GM23338 (cell line): ENCODE data around the gene FASTKD1. TPM values are rescaled to one million over a fixed set of nuclear protein-coding genes. Genes with fewer than 3 reads are reported as not detected.

ENCODE experiments used
- ATAC-seq: fragments of 200-7000 bp; cut with Tn5 transposase; 3 replicates; pipeline ENCODE4 v1.9.1; 2020
- DNase-seq: peaks from one replicate; pipeline ENCODE4 v3.0.0-alpha.2; 2015; ENCODE audit warnings: low spot score
- H2AFZ ChIP-seq: fragments of 200-600 bp; sonication (generic); 2 replicates; pipeline ENCODE4 v1.8.0; 2016; ENCODE audit warnings: antibody characterized with exemption, mild to moderate bottlenecking, moderate library complexity
- H3F3A ChIP-seq: fragments of 200-600 bp; sonication (generic); replicated peaks from 2 replicates; pipeline ENCODE4 v1.8.0; 2017; ENCODE audit warnings: antibody characterized with exemption, mixed run types, low read depth
- H3K27ac ChIP-seq: fragments of 200-600 bp; sonication (generic); 2 replicates; pipeline ENCODE4 v1.6.1; 2016; ENCODE audit warnings: low read depth
- H3K27me3 ChIP-seq: fragments of 200-600 bp; sonication (generic); 2 replicates; pipeline ENCODE4 v1.8.0; 2016; ENCODE audit warnings: mild to moderate bottlenecking, mixed run types, moderate library complexity; ENCODE audit not compliant: insufficient read depth
- H3K36me3 ChIP-seq: fragments of 200-600 bp; sonication (generic); 2 replicates; pipeline ENCODE4 v1.8.0; 2016; ENCODE audit warnings: mild to moderate bottlenecking; ENCODE audit not compliant: insufficient read depth
- H3K4me1 ChIP-seq: fragments of 200-600 bp; sonication (generic); 2 replicates; pipeline ENCODE4 v1.8.0; 2016; ENCODE audit warnings: mild to moderate bottlenecking, moderate library complexity; ENCODE audit not compliant: insufficient read depth
- H3K4me2 ChIP-seq: fragments of 200-600 bp; sonication (generic); 2 replicates; pipeline ENCODE4 v1.7.1; 2017; ENCODE audit warnings: mixed run types
- H3K4me3 ChIP-seq: fragments of 200-600 bp; sonication (generic); 2 replicates; pipeline ENCODE4 v1.6.1; 2016; ENCODE audit warnings: mixed run types
- H3K79me2 ChIP-seq: fragments of 200-600 bp; sonication (generic); replicated peaks from 2 replicates; pipeline ENCODE4 v1.8.0; 2017; ENCODE audit warnings: mild to moderate bottlenecking; ENCODE audit not compliant: insufficient read depth
- H3K9me2 ChIP-seq: fragments of 200-600 bp; sonication (generic); 2 replicates; pipeline ENCODE4 v1.8.0; 2017; ENCODE audit not compliant: insufficient read depth
- H4K20me1 ChIP-seq: fragments of 200-600 bp; sonication (generic); replicated peaks from 2 replicates; pipeline ENCODE4 v1.8.0; 2017; ENCODE audit warnings: mild to moderate bottlenecking; ENCODE audit not compliant: insufficient read depth
- H3K27ac Mint-ChIP-seq: 2 replicates; pipeline ENCODE4 v1.8.0; 2020; ENCODE audit warnings: inconsistent platforms, mild to moderate bottlenecking, moderate library complexity, mixed read lengths
- H3K27me3 Mint-ChIP-seq: 3 replicates; pipeline ENCODE4 v1.8.0; 2022; ENCODE audit warnings: low read depth, mild to moderate bottlenecking, moderate library complexity, mixed read lengths, inconsistent platforms; ENCODE audit not compliant: insufficient read depth, poor library complexity
- H3K36me3 Mint-ChIP-seq: 3 replicates; pipeline ENCODE4 v1.8.0; 2021; ENCODE audit warnings: low read depth, mild to moderate bottlenecking, inconsistent platforms, moderate library complexity, mixed read lengths
- H3K4me1 Mint-ChIP-seq: 3 replicates; pipeline ENCODE4 v1.8.0; 2020; ENCODE audit warnings: mild to moderate bottlenecking, inconsistent platforms, mixed read lengths
- H3K4me3 Mint-ChIP-seq: 3 replicates; pipeline ENCODE4 v1.8.0; 2021; ENCODE audit warnings: moderate library complexity, mild to moderate bottlenecking, inconsistent platforms, mixed read lengths
- H3K9me3 Mint-ChIP-seq: 3 replicates; pipeline ENCODE4 v1.8.0; 2020; ENCODE audit warnings: moderate library complexity, mild to moderate bottlenecking, inconsistent platforms, mixed read lengths
- CREB1 ChIP-seq: fragments of 250-450 bp; sonication (Bioruptor Pico); IDR thresholded peaks from 2 replicates; pipeline ENCODE4 v1.5.0; 2020; ENCODE audit warnings: low read depth, mild to moderate bottlenecking, moderate library complexity
- EZH2 ChIP-seq: fragments of 200-600 bp; sonication (generic); IDR thresholded peaks from one replicate; pipeline ENCODE4 v1.8.0; 2017; ENCODE audit warnings: antibody characterized with exemption, mild to moderate bottlenecking, low read depth; ENCODE audit not compliant: unreplicated experiment
- JUNB ChIP-seq: IDR thresholded peaks from one replicate; pipeline ENCODE4 v1.6.1; 2016; ENCODE audit warnings: antibody characterized with exemption; ENCODE audit not compliant: unreplicated experiment
- POLR2AphosphoS5 ChIP-seq: IDR thresholded peaks from 2 replicates; pipeline ENCODE4 v1.6.1; 2016; ENCODE audit warnings: antibody characterized with exemption, low read depth
- STAT1 ChIP-seq: IDR thresholded peaks from one replicate; pipeline ENCODE4 v1.6.1; 2016; ENCODE audit warnings: antibody characterized with exemption; ENCODE audit not compliant: unreplicated experiment
- ZNF114 ChIP-seq: fragments of 250-450 bp; sonication (Bioruptor Pico); IDR thresholded peaks from 2 replicates; pipeline ENCODE4 v1.5.0; 2020; ENCODE audit warnings: mild to moderate bottlenecking, moderate library complexity
- ZNF331 ChIP-seq: fragments of 250-450 bp; sonication (Bioruptor Pico); IDR thresholded peaks from 2 replicates; pipeline ENCODE4 v1.5.0; 2020; ENCODE audit warnings: low read depth, mild to moderate bottlenecking, moderate library complexity
- polyA plus RNA-seq: library from polyadenylated mRNA; unstranded; fragments of >200 nt; fragmentation: Nextera tagmentation; extraction: Ambion mirVana; gene quantifications from 2 replicates; pipeline ENCODE4 v1.2.1, GENCODE V29; 2016
- total RNA-seq: library from RNA; depleted of rRNA; stranded (reverse); fragments of >200 nt; shearing (Covaris generic); gene quantifications from 2 replicates; pipeline ENCODE4 v1.2.3, GENCODE V29; 2014
- TF ChIP-seq, protein P1 (sequence below): fragments of 250-450 bp; sonication (Bioruptor Pico); IDR thresholded peaks from 2 replicates; pipeline ENCODE4 v1.5.0; 2020; ENCODE audit warnings: mild to moderate bottlenecking, moderate library complexity
- TF ChIP-seq, protein P2 (sequence below), 2 experiments: fragments of 200-600 bp in 1 of 2; sonication (generic) in 1 of 2; conservative IDR thresholded peaks; 2 replicates each; pipeline versions ENCODE4 v1.5.1 to v1.6.1; 2016 to 2017; ENCODE audit warnings: antibody characterized with exemption in 2 of 2, low read depth in 2 of 2, mild to moderate bottlenecking in 2 of 2, moderate library complexity in 1 of 2

The FASTKD1 gene
- total and polyA plus RNA-seq, 2 experiments from 2014 or later: 49.0 to 53.3 TPM

DNA sequence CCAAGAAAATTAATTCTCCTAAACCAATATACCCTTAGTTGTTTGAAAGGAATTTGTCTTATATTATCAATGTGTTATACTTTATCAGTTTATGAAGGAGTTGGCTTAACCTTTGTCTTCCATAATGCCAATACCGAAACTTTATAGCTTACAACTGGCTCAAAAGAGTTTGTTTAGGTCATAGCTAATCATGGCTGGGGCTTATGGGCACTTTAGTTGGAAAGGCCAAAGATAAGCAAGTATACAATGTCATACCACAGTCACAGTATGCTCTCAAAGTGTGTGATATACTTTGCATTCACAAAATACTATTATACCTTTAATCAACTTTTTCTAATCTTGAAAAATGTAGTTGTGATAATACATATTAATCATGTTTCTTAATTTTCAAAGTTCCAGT, 61.8 kb downstream of the FASTKD1 start (continued):
- TF ChIP-seq, protein P1, sequence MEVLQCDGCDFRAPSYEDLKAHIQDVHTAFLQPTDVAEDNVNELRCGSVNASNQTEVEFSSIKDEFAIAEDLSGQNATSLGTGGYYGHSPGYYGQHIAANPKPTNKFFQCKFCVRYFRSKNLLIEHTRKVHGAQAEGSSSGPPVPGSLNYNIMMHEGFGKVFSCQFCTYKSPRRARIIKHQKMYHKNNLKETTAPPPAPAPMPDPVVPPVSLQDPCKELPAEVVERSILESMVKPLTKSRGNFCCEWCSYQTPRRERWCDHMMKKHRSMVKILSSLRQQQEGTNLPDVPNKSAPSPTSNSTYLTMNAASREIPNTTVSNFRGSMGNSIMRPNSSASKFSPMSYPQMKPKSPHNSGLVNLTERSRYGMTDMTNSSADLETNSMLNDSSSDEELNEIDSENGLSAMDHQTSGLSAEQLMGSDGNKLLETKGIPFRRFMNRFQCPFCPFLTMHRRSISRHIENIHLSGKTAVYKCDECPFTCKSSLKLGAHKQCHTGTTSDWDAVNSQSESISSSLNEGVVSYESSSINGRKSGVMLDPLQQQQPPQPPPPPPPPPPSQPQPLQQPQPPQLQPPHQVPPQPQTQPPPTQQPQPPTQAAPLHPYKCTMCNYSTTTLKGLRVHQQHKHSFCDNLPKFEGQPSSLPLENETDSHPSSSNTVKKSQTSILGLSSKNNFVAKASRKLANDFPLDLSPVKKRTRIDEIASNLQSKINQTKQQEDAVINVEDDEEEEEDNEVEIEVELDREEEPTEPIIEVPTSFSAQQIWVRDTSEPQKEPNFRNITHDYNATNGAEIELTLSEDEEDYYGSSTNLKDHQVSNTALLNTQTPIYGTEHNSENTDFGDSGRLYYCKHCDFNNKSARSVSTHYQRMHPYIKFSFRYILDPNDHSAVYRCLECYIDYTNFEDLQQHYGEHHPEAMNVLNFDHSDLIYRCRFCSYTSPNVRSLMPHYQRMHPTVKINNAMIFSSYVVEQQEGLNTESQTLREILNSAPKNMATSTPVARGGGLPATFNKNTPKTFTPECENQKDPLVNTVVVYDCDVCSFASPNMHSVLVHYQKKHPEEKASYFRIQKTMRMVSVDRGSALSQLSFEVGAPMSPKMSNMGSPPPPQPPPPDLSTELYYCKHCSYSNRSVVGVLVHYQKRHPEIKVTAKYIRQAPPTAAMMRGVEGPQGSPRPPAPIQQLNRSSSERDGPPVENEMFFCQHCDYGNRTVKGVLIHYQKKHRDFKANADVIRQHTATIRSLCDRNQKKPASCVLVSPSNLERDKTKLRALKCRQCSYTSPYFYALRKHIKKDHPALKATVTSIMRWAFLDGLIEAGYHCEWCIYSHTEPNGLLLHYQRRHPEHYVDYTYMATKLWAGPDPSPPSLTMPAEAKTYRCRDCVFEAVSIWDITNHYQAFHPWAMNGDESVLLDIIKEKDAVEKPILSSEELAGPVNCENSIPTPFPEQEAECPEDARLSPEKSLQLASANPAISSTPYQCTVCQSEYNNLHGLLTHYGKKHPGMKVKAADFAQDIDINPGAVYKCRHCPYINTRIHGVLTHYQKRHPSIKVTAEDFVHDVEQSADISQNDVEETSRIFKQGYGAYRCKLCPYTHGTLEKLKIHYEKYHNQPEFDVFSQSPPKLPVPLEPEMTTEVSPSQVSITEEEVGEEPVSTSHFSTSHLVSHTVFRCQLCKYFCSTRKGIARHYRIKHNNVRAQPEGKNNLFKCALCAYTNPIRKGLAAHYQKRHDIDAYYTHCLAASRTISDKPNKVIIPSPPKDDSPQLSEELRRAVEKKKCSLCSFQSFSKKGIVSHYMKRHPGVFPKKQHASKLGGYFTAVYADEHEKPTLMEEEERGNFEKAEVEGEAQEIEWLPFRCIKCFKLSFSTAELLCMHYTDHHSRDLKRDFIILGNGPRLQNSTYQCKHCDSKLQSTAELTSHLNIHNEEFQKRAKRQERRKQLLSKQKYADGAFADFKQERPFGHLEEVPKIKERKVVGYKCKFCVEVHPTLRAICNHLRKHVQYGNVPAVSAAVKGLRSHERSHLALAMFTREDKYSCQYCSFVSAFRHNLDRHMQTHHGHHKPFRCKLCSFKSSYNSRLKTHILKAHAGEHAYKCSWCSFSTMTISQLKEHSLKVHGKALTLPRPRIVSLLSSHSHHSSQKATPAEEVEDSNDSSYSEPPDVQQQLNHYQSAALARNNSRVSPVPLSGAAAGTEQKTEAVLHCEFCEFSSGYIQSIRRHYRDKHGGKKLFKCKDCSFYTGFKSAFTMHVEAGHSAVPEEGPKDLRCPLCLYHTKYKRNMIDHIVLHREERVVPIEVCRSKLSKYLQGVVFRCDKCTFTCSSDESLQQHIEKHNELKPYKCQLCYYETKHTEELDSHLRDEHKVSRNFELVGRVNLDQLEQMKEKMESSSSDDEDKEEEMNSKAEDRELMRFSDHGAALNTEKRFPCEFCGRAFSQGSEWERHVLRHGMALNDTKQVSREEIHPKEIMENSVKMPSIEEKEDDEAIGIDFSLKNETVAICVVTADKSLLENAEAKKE (CRISPR knock-in tag): no peak

DNA sequence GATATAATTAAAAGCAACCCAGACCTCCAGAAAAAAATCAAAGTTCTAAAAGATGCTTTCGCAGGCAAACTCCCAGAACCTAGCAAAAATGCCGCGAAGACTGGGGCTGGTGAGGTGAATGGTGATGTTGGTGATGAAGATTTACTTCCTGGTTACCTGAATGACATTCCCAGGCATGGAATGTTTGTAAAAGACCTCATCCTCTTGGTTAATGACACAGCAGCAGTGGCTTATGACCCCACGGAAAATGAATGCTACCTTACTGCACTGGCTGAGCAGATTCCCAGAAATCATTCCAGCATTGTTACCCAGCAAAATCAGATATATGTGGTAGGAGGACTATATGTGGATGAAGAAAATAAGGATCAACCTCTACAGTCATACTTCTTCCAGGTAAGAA, 63.2 kb downstream of the FASTKD1 start:
- ATAC-seq (no peak), DNase-seq (peak; percentile 18)
- Mint-ChIP-seq H3K9me3 (peaks cover 3% of the 10 kb centered on the region; the same call in 2 of the 3 replicates), H3K4me3 (no peak overlapping the region), H3K27ac (no peak overlapping the region), H3K4me1 (peaks cover 9% of the 10 kb centered on the region; the same call in 2 of the 3 replicates), H3K27me3 (no peaks in the 10 kb centered on the region), H3K36me3 (peaks cover 2% of the 10 kb centered on the region; the same call in 1 of the 3 replicates)
- Histone ChIP-seq H3K4me1 (no peaks in the 10 kb centered on the region), H3K4me2 (no peak overlapping the region), H4K20me1 (no peaks in the 10 kb centered on the region), H3K79me2 (no peaks in the 10 kb centered on the region), H3K27me3 (no peaks in the 10 kb centered on the region), H3F3A (no peaks in the 10 kb centered on the region), H3K9me2 (no peaks in the 10 kb centered on the region), H3K36me3 (no peaks in the 10 kb centered on the region), H3K27ac (no peak overlapping the region), H3K4me3 (no peak overlapping the region), H2AFZ (no peak overlapping the region)
- TF ChIP-seq JUNB (no peak), POLR2AphosphoS5 (no peak), ZNF331 (CRISPR knock-in tag) (no peak), CREB1 (CRISPR knock-in tag) (no peak), ZNF114 (CRISPR knock-in tag) (no peak), EZH2 (no peak), STAT1 (no peak)
- TF ChIP-seq, protein P1 (CRISPR knock-in tag): no peak
- TF ChIP-seq, protein P2, sequence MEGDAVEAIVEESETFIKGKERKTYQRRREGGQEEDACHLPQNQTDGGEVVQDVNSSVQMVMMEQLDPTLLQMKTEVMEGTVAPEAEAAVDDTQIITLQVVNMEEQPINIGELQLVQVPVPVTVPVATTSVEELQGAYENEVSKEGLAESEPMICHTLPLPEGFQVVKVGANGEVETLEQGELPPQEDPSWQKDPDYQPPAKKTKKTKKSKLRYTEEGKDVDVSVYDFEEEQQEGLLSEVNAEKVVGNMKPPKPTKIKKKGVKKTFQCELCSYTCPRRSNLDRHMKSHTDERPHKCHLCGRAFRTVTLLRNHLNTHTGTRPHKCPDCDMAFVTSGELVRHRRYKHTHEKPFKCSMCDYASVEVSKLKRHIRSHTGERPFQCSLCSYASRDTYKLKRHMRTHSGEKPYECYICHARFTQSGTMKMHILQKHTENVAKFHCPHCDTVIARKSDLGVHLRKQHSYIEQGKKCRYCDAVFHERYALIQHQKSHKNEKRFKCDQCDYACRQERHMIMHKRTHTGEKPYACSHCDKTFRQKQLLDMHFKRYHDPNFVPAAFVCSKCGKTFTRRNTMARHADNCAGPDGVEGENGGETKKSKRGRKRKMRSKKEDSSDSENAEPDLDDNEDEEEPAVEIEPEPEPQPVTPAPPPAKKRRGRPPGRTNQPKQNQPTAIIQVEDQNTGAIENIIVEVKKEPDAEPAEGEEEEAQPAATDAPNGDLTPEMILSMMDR (conservative IDR thresholded peaks at IDR 0.05; ENCODE audit: low read depth in 2 of 2): no peak
